Measurements from ENCODE around the gene ADI1. TPM values are rescaled to one million over a fixed set of nuclear protein-coding genes. Genes with fewer than 3 reads are reported as not detected.

Gene ADI1
- polyA plus RNA-seq, 1 of the 3 experiments (the other 2 are of a cell fraction): 67.2 TPM

DNA sequence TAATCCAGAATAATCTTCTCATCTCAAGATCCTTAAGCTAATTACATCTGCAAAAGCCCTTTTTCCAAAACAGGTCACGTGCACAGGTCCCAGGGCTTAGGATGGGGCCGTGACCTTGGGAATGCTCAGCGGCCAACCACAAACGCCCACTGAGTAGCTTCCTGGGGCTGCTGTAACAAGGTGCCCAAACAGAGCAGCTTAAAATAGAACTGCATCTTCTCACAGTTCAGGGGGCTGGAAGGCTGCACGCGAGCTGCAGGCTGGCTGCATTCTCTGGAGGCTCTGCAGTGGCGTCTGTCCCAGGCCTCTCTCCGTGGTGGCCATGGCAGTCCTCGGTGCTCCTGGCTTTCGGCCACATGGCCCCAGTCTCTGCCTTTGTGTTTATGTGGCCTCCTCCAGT lies 31.9 kb downstream of the ADI1 start:
- CTCF ChIA-PET: interaction anchor here (0.6 to 2.5 kb wide), 3 partner anchors 25 to 1404 kb away, joined by 3 to 16 read pairs (median 3); no protein-coding TSS in a partner anchor

DNA sequence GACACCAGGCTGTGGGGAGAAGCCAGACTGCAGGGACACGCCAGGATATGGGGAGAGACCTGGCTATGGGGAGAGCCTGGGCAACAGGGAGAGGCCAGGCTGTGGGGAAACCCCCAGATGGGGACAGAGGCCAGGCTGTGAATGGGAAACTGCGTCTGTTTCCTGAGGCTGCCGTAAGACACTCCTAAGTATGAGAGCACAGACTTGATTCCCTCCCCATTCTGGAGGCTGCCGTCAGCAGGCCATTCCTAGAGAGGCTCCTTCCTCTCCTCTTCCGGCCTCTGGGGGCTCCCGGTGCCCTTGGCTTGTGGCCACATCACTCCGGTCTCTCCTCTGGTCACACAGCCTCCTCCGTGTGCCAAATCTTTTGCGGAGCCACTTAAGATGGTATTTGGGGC lies 32.3 kb downstream of the ADI1 start:
- POLR2A ChIA-PET: no interaction called here
- Histone ChIP-seq H3K9me3 (no peaks in the 10 kb centered on the region), H4K20me1 (ENCODE audit: insufficient read depth) (no peaks in the 10 kb centered on the region), H2AFZ (ENCODE audit: low read depth) (no peak overlapping the region), H3K36me3 (replicated peaks in 1 of 2; ENCODE audit: control insufficient read depth in 1 of 2, insufficient read depth in 2 of 2, low read length in 1 of 2) (no peaks in the 10 kb centered on the region), H3K4me2 (no peak overlapping the region), H3K9ac (no peak overlapping the region), H3K79me2 (ENCODE audit: insufficient read depth) (no peaks in the 10 kb centered on the region), H3K4me3 (ENCODE audit: low read depth in 2 of 2, low read length in 1 of 2) (no peak overlapping the region), H3K27me3 (ENCODE audit: insufficient read depth) (no peaks in the 10 kb centered on the region), H3K4me1 (ENCODE audit: control insufficient read depth in 1 of 2, insufficient read depth in 2 of 2, low read depth in 1 of 2, low read length in 1 of 2) (no peaks in the 10 kb centered on the region; a peak in 1 of 4 replicates), H3K9me2 (no peaks in the 10 kb centered on the region), H3K27ac (ENCODE audit: low read depth in 2 of 2, low read length in 1 of 2) (no peak overlapping the region), H3F3A (replicated peaks; ENCODE audit: insufficient read depth) (no peaks in the 10 kb centered on the region)
- peak; percentile 27 for DNase-seq
- CTCF ChIA-PET: interaction anchor here (1.0 to 2.5 kb wide), 2 partner anchors 25 to 108 kb away, joined by 3 to 16 read pairs; no protein-coding TSS in a partner anchor
- WGBS (ENCODE audit: low lambda C conversion rate): 92% methylated on average over 8 of the region's 9 CpGs
- TF ChIP-seq, protein P1, sequence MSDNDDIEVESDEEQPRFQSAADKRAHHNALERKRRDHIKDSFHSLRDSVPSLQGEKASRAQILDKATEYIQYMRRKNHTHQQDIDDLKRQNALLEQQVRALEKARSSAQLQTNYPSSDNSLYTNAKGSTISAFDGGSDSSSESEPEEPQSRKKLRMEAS (IDR thresholded peaks at IDR 0.05; ENCODE audit: low read depth): no peak
- TF ChIP-seq JUND (IDR thresholded peaks at IDR 0.05): no peak
- TF ChIP-seq NRF1 (IDR thresholded peaks at IDR 0.05; ENCODE audit: low read depth, low read length): no peak
- no peak for TF ChIP-seq GATA2 (CRISPR knock-in tag; IDR thresholded peaks at IDR 0.05)
- TF ChIP-seq POLR2AphosphoS5 (IDR thresholded peaks at IDR 0.05; ENCODE audit: low read depth, low read length): no peak
- no peak for TF ChIP-seq EZH2phosphoT487 (IDR thresholded peaks at IDR 0.05; ENCODE audit: borderline replicate concordance, low read depth)
- TF ChIP-seq TEAD4 (IDR thresholded peaks at IDR 0.05; ENCODE audit: borderline replicate concordance, insufficient read depth): no peak
- TF ChIP-seq MEF2A (IDR thresholded peaks at IDR 0.05; ENCODE audit: borderline replicate concordance, low read depth): no peak
- TF ChIP-seq EP300 (IDR thresholded peaks at IDR 0.05; ENCODE audit: borderline replicate concordance in 1 of 2, low read depth in 1 of 2, low read length in 1 of 2): no peak
- TF ChIP-seq RCOR1 (IDR thresholded peaks at IDR 0.05; ENCODE audit: low read length): no peak
- TF ChIP-seq NFIC (IDR thresholded peaks at IDR 0.05; ENCODE audit: borderline replicate concordance): no peak
- TF ChIP-seq FOXM1 (IDR thresholded peaks at IDR 0.05; ENCODE audit: low read depth): no peak
- no peak for TF ChIP-seq SIN3A (IDR thresholded peaks at IDR 0.05; ENCODE audit: borderline replicate concordance, low read depth, low read length)
- TF ChIP-seq, protein P2, sequence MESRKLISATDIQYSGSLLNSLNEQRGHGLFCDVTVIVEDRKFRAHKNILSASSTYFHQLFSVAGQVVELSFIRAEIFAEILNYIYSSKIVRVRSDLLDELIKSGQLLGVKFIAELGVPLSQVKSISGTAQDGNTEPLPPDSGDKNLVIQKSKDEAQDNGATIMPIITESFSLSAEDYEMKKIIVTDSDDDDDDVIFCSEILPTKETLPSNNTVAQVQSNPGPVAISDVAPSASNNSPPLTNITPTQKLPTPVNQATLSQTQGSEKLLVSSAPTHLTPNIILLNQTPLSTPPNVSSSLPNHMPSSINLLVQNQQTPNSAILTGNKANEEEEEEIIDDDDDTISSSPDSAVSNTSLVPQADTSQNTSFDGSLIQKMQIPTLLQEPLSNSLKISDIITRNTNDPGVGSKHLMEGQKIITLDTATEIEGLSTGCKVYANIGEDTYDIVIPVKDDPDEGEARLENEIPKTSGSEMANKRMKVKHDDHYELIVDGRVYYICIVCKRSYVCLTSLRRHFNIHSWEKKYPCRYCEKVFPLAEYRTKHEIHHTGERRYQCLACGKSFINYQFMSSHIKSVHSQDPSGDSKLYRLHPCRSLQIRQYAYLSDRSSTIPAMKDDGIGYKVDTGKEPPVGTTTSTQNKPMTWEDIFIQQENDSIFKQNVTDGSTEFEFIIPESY (IDR thresholded peaks at IDR 0.05; ENCODE audit: borderline replicate concordance, low read depth): no peak

More for the DNA sequence above, 31.9 kb downstream of the ADI1 start:
- Histone ChIP-seq H3K4me1 (ENCODE audit: control insufficient read depth in 1 of 2, insufficient read depth in 2 of 2, low read depth in 1 of 2, low read length in 1 of 2) (no peaks in the 10 kb centered on the region; a peak in 1 of 4 replicates), H3K27me3 (ENCODE audit: insufficient read depth) (no peaks in the 10 kb centered on the region), H3K36me3 (replicated peaks in 1 of 2; ENCODE audit: control insufficient read depth in 1 of 2, insufficient read depth in 2 of 2, low read length in 1 of 2) (no peaks in the 10 kb centered on the region), H3K9me3 (no peaks in the 10 kb centered on the region), H2AFZ (ENCODE audit: low read depth) (no peak overlapping the region), H4K20me1 (ENCODE audit: insufficient read depth) (no peaks in the 10 kb centered on the region), H3K4me3 (ENCODE audit: low read depth in 2 of 2, low read length in 1 of 2) (no peak overlapping the region), H3K27ac (ENCODE audit: low read depth in 2 of 2, low read length in 1 of 2) (no peak overlapping the region), H3K9ac (no peak overlapping the region), H3K4me2 (no peak overlapping the region), H3K79me2 (ENCODE audit: insufficient read depth) (no peaks in the 10 kb centered on the region), H3F3A (replicated peaks; ENCODE audit: insufficient read depth) (no peaks in the 10 kb centered on the region), H3K9me2 (no peaks in the 10 kb centered on the region)
- 89% methylated on average over 9 of the region's 10 CpGs for WGBS (ENCODE audit: low lambda C conversion rate)
- DNase-seq: peak; percentile 27
- POLR2A ChIA-PET: no interaction called here
- TF ChIP-seq RAD21 (IDR thresholded peaks at IDR 0.05; ENCODE audit: low read length) (no peak), SMC3 (IDR thresholded peaks at IDR 0.05; ENCODE audit: low read depth, low read length) (no peak), FOSL2 (IDR thresholded peaks at IDR 0.05; ENCODE audit: borderline replicate concordance, low read depth) (no peak), TAF1 (IDR thresholded peaks at IDR 0.05; ENCODE audit: borderline replicate concordance, low read depth, low read length) (no peak)
- TF ChIP-seq, protein P3, sequence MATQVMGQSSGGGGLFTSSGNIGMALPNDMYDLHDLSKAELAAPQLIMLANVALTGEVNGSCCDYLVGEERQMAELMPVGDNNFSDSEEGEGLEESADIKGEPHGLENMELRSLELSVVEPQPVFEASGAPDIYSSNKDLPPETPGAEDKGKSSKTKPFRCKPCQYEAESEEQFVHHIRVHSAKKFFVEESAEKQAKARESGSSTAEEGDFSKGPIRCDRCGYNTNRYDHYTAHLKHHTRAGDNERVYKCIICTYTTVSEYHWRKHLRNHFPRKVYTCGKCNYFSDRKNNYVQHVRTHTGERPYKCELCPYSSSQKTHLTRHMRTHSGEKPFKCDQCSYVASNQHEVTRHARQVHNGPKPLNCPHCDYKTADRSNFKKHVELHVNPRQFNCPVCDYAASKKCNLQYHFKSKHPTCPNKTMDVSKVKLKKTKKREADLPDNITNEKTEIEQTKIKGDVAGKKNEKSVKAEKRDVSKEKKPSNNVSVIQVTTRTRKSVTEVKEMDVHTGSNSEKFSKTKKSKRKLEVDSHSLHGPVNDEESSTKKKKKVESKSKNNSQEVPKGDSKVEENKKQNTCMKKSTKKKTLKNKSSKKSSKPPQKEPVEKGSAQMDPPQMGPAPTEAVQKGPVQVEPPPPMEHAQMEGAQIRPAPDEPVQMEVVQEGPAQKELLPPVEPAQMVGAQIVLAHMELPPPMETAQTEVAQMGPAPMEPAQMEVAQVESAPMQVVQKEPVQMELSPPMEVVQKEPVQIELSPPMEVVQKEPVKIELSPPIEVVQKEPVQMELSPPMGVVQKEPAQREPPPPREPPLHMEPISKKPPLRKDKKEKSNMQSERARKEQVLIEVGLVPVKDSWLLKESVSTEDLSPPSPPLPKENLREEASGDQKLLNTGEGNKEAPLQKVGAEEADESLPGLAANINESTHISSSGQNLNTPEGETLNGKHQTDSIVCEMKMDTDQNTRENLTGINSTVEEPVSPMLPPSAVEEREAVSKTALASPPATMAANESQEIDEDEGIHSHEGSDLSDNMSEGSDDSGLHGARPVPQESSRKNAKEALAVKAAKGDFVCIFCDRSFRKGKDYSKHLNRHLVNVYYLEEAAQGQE (IDR thresholded peaks at IDR 0.05; ENCODE audit: low read depth, low read length): no peak
- TF ChIP-seq, protein P4, sequence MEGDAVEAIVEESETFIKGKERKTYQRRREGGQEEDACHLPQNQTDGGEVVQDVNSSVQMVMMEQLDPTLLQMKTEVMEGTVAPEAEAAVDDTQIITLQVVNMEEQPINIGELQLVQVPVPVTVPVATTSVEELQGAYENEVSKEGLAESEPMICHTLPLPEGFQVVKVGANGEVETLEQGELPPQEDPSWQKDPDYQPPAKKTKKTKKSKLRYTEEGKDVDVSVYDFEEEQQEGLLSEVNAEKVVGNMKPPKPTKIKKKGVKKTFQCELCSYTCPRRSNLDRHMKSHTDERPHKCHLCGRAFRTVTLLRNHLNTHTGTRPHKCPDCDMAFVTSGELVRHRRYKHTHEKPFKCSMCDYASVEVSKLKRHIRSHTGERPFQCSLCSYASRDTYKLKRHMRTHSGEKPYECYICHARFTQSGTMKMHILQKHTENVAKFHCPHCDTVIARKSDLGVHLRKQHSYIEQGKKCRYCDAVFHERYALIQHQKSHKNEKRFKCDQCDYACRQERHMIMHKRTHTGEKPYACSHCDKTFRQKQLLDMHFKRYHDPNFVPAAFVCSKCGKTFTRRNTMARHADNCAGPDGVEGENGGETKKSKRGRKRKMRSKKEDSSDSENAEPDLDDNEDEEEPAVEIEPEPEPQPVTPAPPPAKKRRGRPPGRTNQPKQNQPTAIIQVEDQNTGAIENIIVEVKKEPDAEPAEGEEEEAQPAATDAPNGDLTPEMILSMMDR (IDR thresholded peaks at IDR 0.05): no peak

All from SK-N-SH (cell line).